Natural killer cell (primary cell): ENCODE data around the gene KIF12. TPM values are rescaled to one million over a fixed set of nuclear protein-coding genes. Genes with fewer than 3 reads are reported as not detected.
A peak's percentile ranks its signal among the peaks of the same experiment; 100 is the strongest.

ENCODE experiments used
- ATAC-seq, 3 donors: fragments of 150-1000 bp in 2 of 3; fragments of 200-7000 bp in 1 of 3; cut with Tn5 transposase; 1 replicate in 1 of 3; 2 replicates in 2 of 3; pipeline ENCODE4 v1.10.0; 2021; ENCODE audit warnings: mild to moderate bottlenecking in 2 of 3, moderate library complexity in 2 of 3
- DNase-seq, 2 donors: peaks; one replicate each; pipeline versions ENCODE4 v3.0.0 to v3.0.0-alpha.2; 2013 to 2021; ENCODE audit warnings: mixed read lengths in 1 of 2
- H3K27ac ChIP-seq: one replicate; pipeline ENCODE4 v1.5.1; 2013; ENCODE audit warnings: mild to moderate bottlenecking, low read length
- H3K27me3 ChIP-seq: one replicate; pipeline ENCODE4 v1.6.1; 2013; ENCODE audit warnings: low read length; ENCODE audit not compliant: control insufficient read depth, insufficient read depth
- H3K36me3 ChIP-seq: one replicate; pipeline ENCODE4 v1.6.1; 2013; ENCODE audit warnings: low read length; ENCODE audit not compliant: control insufficient read depth, insufficient read depth
- H3K4me1 ChIP-seq: one replicate; pipeline ENCODE4 v1.6.1; 2013; ENCODE audit warnings: low read length; ENCODE audit not compliant: control insufficient read depth, insufficient read depth
- H3K4me3 ChIP-seq: one replicate; pipeline ENCODE4 v1.5.1; 2013; ENCODE audit warnings: low read length
- H3K9me3 ChIP-seq: one replicate; pipeline ENCODE4 v1.6.1; 2013; ENCODE audit warnings: low read length; ENCODE audit not compliant: control insufficient read depth, insufficient read depth
- H3K27ac Mint-ChIP-seq, 2 donors: one replicate each; pipeline ENCODE4 v1.8.0; 2022; ENCODE audit warnings: mild to moderate bottlenecking in 2 of 2, mixed read lengths in 2 of 2, moderate library complexity in 1 of 2
- H3K27me3 Mint-ChIP-seq, 2 donors: one replicate each; pipeline ENCODE4 v1.8.0; 2022; ENCODE audit warnings: low read depth in 2 of 2, mixed read lengths in 2 of 2
- H3K36me3 Mint-ChIP-seq: one replicate; pipeline ENCODE4 v1.8.0; 2022; ENCODE audit warnings: mixed read lengths
- H3K4me1 Mint-ChIP-seq, 2 donors: one replicate each; pipeline ENCODE4 v1.8.0; 2022; ENCODE audit warnings: mixed read lengths in 2 of 2
- H3K4me3 Mint-ChIP-seq: one replicate; pipeline ENCODE4 v1.8.0; 2022; ENCODE audit warnings: mild to moderate bottlenecking, moderate library complexity, mixed read lengths
- H3K9me3 Mint-ChIP-seq, 2 donors: one replicate each; pipeline ENCODE4 v1.8.0; 2022; ENCODE audit warnings: mixed read lengths in 2 of 2
- CTCF ChIP-seq: fragments of 200-600 bp; IDR thresholded peaks from one replicate; pipeline ENCODE4 v1.8.0; 2022; ENCODE audit warnings: antibody characterized with exemption
- WGBS: methylation state at CpG from one replicate; pipeline ENCODE4 v1.1.7; 2013; ENCODE audit warnings: missing lambda C conversion rate; ENCODE audit not compliant: insufficient coverage; 5-methylcytosine and 5-hydroxymethylcytosine counted together
- intact Hi-C: fragments of 100-400 bp; cut with micrococcal nuclease; formaldehyde crosslinking; loops from one replicate; pipeline ENCODE4 v1.14.2; 2022
- total RNA-seq, 4 donors: library from RNA; stranded (reverse); fragments of 120-200 nt in 1 of 4; gene quantifications; one replicate each; pipeline versions ENCODE4 v1.2.3 to v1.2.4, GENCODE V29; 2013 to 2022

Gene KIF12
- total RNA-seq, 3 donors from 2014 or later (not counting 1 experiment from before 2014, with no cell fraction given): not detected

- TF ChIP-seq CTCF: no peak
- H3K4me3 ChIP-seq: no peak overlapping the region
- H3K4me1 ChIP-seq: peaks cover 5% of the 10 kb centered on the region
- peak overlapping the region; percentile 80 for H3K4me3 Mint-ChIP-seq
- peaks cover 2 to 3% of the 10 kb centered on the region in 2 donors for H3K9me3 Mint-ChIP-seq
- no peak overlapping the region for H3K27ac ChIP-seq
- peaks cover 34 to 37% of the 10 kb centered on the region in 2 donors for H3K27me3 Mint-ChIP-seq
- H3K9me3 ChIP-seq: no peaks in the 10 kb centered on the region
- DNase-seq: peak in 1 of 2 donors; percentile 34
- H3K36me3 Mint-ChIP-seq: no peaks in the 10 kb centered on the region
- peaks cover 0 to 4% of the 10 kb centered on the region in 2 donors for H3K4me1 Mint-ChIP-seq
- intact Hi-C loops: no loop called here
- H3K27me3 ChIP-seq: peaks cover 10% of the 10 kb centered on the region
- ATAC-seq: peak; percentile 56 to 79 (median 71)
- no peaks in the 10 kb centered on the region for H3K36me3 ChIP-seq
- 4% methylated on average over 77 of the region's 77 CpGs for WGBS
- no peak overlapping the region for H3K27ac Mint-ChIP-seq
Observed at GRCh38 chr9:114098021-114098935, 814 bp downstream of the KIF12 start.

GRCh38 chr9:114097613-114098020 is 1.5 kb downstream of the KIF12 start:
- Histone ChIP-seq H3K36me3 (no peaks in the 10 kb centered on the region), H3K27ac (no peak overlapping the region), H3K27me3 (peaks cover 10% of the 10 kb centered on the region), H3K4me1 (peaks cover 5% of the 10 kb centered on the region), H3K4me3 (no peak overlapping the region), H3K9me3 (no peaks in the 10 kb centered on the region)
- DNase-seq: no peak
- ATAC-seq: no peak
- Mint-ChIP-seq H3K36me3 (no peaks in the 10 kb centered on the region), H3K27ac (no peak overlapping the region), H3K27me3 (peaks cover 30% of the 10 kb centered on the region in 2 donors), H3K4me3 (peak overlapping the region; percentile 80), H3K9me3 (peaks cover 2 to 3% of the 10 kb centered on the region in 2 donors), H3K4me1 (peaks cover 0 to 4% of the 10 kb centered on the region in 2 donors)
- no peak for TF ChIP-seq CTCF
- intact Hi-C loops: no loop called here
- 27% methylated on average over 18 of the region's 18 CpGs for WGBS

GRCh38 chr9:114096866-114097612 is 2.1 kb downstream of the KIF12 start:
- Histone ChIP-seq H3K4me1 (peaks cover 5% of the 10 kb centered on the region), H3K4me3 (no peak overlapping the region), H3K36me3 (no peaks in the 10 kb centered on the region), H3K9me3 (no peaks in the 10 kb centered on the region), H3K27ac (no peak overlapping the region), H3K27me3 (peaks cover 8% of the 10 kb centered on the region)
- Mint-ChIP-seq H3K4me3 (peak overlapping the region; percentile 80), H3K27me3 (peaks cover 26 to 28% of the 10 kb centered on the region in 2 donors), H3K4me1 (peaks cover 0 to 4% of the 10 kb centered on the region in 2 donors), H3K36me3 (no peaks in the 10 kb centered on the region), H3K27ac (no peak overlapping the region), H3K9me3 (peaks cover 2 to 3% of the 10 kb centered on the region in 2 donors)
- DNase-seq: no peak
- 73% methylated on average over 9 of the region's 14 CpGs for WGBS
- no peak for TF ChIP-seq CTCF
- intact Hi-C loops: no loop called here
- ATAC-seq: no peak
